NCI-H1092 treated with DMSO at 0.1 percent for 48 hours (cell line): ENCODE results near the gene RNF150.

Experiments used
- DNase-seq: peaks from one replicate; lab custom pipeline; 2025; lab: John Stamatoyannopoulos, UW

RNF150 gene

DNA sequence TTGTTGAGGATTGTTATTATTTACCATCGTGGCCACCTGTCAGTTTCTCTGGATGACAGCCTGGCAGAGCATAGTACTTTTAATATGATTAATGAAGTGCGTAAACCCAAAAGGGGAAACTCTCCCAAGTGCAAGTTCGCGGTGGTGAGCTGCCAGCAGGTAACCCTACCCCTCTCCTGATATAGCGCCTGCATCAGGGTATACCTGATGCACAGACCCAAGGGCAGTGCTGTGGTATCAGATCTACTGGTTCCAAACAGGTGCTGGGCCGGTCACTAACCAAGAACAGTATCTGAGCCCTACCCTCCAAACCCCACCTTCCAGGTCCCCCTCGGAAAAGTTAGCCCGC lies 1.6 kb downstream of the RNF150 start:
- DNase-seq = no peak

- no peak for DNase-seq
Measured at GRCh38 chr4:141130947-141131605, 2.2 kb downstream of the RNF150 start.

- no peak for DNase-seq
Measured at GRCh38 chr4:141127884-141128283, 5.4 kb downstream of the RNF150 start.

DNA sequence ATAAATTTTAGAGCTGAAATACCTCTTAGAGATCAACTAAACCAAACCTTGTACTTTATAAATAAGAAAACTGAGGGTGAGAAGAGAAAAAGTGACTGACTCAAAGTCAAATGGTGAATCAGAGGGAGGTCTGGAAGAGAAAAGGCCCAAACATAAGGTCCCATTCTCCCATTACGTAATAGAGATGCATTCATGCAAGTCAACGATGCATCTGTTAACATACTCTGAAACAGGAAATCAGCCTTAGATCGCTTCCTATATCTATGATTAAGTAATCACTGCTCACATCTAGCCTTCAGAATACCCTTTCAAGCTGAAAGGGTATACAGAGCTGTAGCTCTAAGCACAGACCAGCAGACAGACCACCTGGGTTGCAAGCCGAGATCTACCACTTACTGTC lies 6.5 kb downstream of the RNF150 start:
- no peak for DNase-seq

DNA sequence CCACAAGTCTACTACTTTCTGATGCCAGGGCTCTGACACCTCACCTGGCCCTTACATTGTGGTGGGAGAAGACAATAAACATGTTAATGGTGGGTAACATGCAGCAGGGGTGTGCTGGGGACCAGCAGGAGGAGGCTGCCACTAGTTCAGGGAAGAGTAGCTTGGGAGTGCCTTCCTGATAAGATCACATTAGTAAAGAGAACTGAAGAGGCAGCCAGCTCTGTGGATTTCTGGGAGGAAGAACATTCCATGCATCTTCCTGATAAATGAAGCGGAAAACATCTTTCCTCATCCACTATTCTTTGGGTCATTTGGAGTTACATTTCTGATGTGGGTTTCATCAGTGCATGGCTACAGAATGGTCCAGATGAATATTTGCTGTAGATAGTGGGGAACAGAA lies 9.0 kb downstream of the RNF150 start:
- DNase-seq = no peak

GRCh38 chr4:141121768-141122454 lies 11.4 kb downstream of the RNF150 start:
- no peak for DNase-seq

- DNase-seq = no peak
Measured at GRCh38 chr4:141121101-141121500, 12.2 kb downstream of the RNF150 start.

- DNase-seq = no peak
Measured at GRCh38 chr4:141120036-141120593, 13.2 kb downstream of the RNF150 start.

DNA sequence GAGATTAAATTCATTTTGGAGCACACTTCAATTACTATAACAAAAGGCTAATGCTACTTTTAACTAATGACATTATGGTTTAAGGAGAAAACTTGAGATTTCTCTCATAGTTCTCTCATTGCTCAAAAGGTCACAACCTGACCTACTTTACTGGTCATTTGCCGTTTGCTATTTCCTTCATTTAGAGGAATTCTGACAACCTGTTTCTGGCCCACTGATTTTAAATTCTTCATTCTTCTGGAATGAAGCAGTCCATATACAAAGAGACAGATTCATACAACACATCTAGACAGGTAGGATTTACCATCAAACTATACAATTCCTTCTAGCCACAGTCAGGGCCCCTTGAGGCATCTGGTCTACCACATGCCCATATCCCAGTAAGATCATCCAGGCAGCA lies 14.2 kb downstream of the RNF150 start:
- DNase-seq = no peak

DNA sequence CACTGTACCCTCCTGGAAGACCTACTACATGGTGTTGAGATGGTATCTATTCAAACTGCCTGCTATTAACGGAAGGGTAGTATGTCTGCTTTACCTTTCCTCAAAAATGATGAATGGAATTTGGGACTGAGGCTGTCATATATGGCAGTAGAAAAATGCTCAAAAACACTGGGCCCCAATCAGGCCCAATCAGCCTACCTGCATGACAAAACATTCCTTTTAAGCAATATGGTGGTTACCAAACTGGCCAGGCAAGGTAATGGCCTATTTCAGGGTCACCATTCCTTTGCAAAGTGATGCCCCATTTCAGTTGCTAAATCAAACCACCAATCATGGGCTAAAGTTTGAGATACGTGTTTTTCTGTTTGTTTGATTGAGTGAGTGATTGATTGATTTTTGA lies 14.9 kb downstream of the RNF150 start:
- DNase-seq = no peak

- DNase-seq = no peak
Measured at GRCh38 chr4:141117935-141118334, 15.3 kb downstream of the RNF150 start.

DNA sequence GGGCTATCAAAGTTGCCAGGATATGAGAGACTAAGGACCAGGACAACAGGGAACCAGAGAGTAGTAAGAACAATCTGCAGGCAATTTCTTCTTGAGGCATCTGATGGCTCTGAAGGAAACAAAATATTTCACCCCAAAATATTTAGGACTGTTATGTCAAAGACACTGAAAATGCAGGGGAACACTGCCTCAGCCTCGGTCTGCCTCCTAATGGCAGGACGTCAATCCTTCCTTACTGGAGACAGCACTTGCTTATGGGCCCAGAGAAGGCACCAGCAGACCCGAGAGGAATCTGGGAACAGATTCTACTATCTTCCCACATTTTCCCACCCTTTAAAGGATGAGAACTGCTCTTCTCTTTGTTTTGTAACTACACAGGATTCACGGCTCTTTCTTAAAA lies 23.3 kb downstream of the RNF150 start:
- DNase-seq = no peak

GRCh38 chr4:141107927-141108326 lies 25.3 kb downstream of the RNF150 start:
- no peak for DNase-seq

- DNase-seq = no peak
Measured at GRCh38 chr4:141102367-141102766, 30.9 kb downstream of the RNF150 start.

- DNase-seq = no peak
Measured at GRCh38 chr4:141101511-141101910, 31.8 kb downstream of the RNF150 start.

DNA sequence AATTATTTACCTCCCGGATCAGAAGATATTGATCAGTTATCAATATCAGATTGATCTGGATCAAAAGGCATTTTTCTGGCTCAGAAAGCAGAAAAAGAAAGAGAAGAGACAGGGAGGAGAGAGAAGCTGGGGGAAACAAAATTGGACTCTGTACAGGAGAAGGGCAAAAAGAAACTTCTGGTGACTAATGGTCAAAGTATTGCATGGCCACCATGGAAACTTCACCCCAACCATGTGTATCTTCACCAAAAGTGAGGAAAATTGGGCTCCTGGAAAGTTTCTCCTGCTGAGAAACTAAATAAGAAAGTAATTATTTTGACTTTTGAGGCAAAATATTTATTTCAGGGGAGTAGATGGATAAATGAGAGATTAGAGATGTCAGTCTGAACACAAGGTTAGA lies 33.9 kb downstream of the RNF150 start:
- no peak for DNase-seq

GRCh38 chr4:141098163-141098562 lies 35.1 kb downstream of the RNF150 start:
- DNase-seq = no peak

- no peak for DNase-seq
Measured at GRCh38 chr4:141090473-141090872, 42.8 kb downstream of the RNF150 start.

- no peak for DNase-seq
Measured at GRCh38 chr4:141081921-141082395, 51.3 kb downstream of the RNF150 start.

- no peak for DNase-seq
Measured at GRCh38 chr4:141080668-141081067, 52.6 kb downstream of the RNF150 start.

- DNase-seq = no peak
Measured at GRCh38 chr4:141079393-141079930, 53.8 kb downstream of the RNF150 start.

- no peak for DNase-seq
Measured at GRCh38 chr4:141078871-141079270, 54.4 kb downstream of the RNF150 start.

DNA sequence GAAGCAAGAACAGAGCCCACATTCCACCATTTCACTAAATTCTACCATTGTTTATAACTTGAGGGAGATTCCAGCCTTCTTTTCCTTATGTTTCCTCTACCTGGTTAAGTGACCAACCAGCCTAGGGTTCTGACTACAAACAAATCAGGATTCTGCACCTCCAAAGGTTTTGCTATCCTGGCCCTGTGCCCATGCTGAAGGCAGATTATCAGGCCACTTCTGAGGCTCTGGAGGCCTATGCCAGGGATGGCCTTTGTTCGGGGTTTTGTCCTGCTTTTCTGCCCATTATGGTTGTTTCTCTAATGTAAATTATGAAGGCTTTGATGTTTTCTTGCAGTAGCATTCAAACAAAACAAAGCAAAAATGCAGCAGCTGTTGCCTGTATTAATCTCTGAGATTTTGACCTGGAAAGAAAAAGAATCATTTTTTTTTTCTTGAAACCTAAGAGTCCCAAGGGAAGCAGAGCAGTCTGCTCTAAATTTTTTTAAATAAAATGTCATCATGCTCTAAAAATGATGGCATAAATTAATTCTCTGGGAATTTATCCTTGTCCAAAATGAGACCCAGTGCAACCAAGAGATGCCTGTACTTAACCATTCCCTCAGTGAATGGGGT lies 55.6 kb downstream of the RNF150 start:
- peak; percentile 21 for DNase-seq
